ENCODE results near the gene AKR1C1.
"Not testable (repeated sequence)": the region's sequence is repeated elsewhere in the genome, so short reads cannot be mapped to it uniquely, and the experiment has no call there.

Gene AKR1C1

DNA sequence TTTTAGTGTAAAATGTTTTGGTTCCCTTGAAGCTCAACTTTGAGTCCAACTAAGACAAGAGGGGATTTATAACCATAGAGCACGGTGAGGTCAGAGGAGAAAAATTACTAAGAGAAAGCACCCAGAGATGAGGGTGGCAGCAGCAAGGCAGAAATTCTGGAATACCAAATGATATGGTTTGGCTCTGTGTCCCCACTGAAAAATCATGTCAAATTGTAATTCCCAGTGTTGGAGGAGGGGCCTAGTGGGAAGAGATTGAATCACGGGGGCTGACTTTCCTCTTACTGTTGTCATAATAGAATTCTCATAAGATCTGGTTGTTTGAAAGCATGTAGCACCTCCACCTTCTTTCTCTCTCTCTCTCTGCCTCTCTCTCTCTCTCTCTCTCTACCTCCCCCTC is 19.4 kb upstream of the AKR1C1 start:
- TF ChIP-seq, protein P1, sequence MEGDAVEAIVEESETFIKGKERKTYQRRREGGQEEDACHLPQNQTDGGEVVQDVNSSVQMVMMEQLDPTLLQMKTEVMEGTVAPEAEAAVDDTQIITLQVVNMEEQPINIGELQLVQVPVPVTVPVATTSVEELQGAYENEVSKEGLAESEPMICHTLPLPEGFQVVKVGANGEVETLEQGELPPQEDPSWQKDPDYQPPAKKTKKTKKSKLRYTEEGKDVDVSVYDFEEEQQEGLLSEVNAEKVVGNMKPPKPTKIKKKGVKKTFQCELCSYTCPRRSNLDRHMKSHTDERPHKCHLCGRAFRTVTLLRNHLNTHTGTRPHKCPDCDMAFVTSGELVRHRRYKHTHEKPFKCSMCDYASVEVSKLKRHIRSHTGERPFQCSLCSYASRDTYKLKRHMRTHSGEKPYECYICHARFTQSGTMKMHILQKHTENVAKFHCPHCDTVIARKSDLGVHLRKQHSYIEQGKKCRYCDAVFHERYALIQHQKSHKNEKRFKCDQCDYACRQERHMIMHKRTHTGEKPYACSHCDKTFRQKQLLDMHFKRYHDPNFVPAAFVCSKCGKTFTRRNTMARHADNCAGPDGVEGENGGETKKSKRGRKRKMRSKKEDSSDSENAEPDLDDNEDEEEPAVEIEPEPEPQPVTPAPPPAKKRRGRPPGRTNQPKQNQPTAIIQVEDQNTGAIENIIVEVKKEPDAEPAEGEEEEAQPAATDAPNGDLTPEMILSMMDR (IDR thresholded peaks at IDR 0.05; ENCODE audit: low read depth, low read length, missing control alignments): no peak
- no peak for DNase-seq (ENCODE audit: extremely low read depth, low read depth)
- no peak overlapping the region for H3K4me3 ChIP-seq (replicated peaks; ENCODE audit: low read depth, low read length)

DNA sequence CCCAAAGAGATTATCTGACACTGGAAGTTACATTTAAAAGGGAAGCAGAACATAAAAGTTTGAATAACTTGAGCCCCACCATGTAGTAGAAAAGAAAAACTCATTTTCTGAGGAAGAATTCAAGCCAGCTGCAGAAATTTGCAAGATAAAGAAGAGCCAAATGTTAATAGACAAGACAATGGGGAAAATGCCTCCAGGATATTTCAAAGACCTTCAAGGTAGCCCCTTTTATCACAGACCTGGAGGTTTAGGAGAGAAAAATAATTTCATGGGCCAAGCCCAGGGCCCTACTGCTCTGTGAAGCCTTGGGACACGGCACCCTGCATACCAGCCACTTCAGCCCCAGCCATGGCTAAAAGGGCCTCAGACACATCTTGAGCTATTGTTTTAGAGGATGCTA is 18.4 kb upstream of the AKR1C1 start:
- TF ChIP-seq, protein P1 (IDR thresholded peaks at IDR 0.05; ENCODE audit: low read depth, low read length, missing control alignments): no peak
- no peak for DNase-seq (ENCODE audit: extremely low read depth, low read depth)
- H3K4me3 ChIP-seq (replicated peaks; ENCODE audit: low read depth, low read length): no peak overlapping the region

DNA sequence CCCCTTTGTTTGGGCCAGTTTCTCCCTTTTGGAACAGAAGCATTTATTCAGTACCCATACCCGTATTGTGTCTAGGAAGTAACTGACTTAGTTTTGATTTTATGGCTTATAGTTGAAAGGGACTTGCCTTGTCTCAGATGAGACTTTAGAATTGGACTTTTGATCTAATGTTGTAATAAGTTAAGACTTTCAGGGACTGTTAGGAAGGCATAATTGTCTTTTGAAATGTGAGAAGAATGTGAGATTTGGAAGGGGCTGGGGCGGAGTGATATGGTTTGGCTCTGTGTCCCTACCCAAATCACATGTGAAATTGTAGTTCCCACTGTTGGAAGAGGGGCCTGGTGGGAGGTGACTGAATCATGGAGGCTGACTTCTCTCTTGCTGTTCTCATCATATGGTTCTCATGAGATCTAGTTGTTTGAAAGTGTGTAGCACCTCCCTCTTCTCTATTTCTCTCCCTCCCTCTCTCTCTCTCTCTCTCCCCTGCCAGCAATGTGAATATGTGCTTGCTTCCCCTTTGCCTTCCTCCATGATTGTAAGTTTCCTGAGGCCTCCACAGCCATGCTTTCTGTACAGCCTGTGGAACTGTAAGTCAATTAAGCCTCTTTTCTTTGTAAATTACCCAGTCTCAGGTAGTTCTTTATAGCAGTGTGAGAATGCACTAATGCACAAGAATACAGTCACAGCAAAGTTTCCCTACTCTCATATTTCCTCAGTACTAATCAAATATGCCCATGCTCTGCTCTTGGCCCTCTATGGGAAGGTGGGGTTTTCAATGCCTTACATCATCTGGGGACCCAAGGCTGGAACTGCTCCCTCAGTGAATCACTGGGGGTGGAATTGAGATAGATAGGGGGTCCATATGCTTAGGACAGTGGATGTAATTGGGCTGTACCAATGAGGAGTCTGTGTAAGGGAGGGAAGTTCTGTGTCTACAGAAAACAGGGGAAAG is 17.2 kb upstream of the AKR1C1 start:
- TF ChIP-seq, protein P1 (IDR thresholded peaks at IDR 0.05; ENCODE audit: low read depth, low read length, missing control alignments): no peak
- no peak overlapping the region for H3K4me3 ChIP-seq (replicated peaks; ENCODE audit: low read depth, low read length)
- no peak for DNase-seq (ENCODE audit: extremely low read depth, low read depth)

DNA sequence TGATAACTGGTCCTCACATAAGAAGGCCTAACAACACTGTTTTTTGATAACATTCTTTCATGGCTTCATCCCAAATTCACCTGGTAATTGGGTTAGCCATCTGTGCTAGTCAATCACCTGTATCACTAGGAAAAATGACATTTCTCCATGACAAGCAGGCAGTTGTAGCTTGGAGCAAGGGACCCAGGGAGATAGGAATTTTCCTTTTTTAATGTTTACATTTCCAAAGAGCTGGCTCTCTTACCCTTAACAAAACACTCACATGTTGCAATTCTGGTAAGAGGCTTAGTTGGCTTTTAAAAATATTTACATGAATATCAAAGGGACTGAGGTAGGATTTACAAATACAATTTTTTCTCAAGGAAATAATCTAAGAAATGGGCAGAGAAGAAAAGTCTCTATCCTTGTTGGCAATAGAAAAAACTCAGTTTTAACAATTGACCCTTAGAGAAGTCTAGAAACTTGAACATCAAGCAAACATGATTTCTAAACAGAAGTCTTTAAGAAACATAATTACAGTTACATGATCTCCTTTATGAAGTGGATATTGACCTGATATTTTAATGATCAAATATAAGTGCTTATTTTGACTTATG is 16.1 kb upstream of the AKR1C1 start:
- TF ChIP-seq, protein P1 (IDR thresholded peaks at IDR 0.05; ENCODE audit: low read depth, low read length, missing control alignments): no peak
- H3K4me3 ChIP-seq (replicated peaks; ENCODE audit: low read depth, low read length): no peak overlapping the region
- no peak for DNase-seq (ENCODE audit: extremely low read depth, low read depth)

DNA sequence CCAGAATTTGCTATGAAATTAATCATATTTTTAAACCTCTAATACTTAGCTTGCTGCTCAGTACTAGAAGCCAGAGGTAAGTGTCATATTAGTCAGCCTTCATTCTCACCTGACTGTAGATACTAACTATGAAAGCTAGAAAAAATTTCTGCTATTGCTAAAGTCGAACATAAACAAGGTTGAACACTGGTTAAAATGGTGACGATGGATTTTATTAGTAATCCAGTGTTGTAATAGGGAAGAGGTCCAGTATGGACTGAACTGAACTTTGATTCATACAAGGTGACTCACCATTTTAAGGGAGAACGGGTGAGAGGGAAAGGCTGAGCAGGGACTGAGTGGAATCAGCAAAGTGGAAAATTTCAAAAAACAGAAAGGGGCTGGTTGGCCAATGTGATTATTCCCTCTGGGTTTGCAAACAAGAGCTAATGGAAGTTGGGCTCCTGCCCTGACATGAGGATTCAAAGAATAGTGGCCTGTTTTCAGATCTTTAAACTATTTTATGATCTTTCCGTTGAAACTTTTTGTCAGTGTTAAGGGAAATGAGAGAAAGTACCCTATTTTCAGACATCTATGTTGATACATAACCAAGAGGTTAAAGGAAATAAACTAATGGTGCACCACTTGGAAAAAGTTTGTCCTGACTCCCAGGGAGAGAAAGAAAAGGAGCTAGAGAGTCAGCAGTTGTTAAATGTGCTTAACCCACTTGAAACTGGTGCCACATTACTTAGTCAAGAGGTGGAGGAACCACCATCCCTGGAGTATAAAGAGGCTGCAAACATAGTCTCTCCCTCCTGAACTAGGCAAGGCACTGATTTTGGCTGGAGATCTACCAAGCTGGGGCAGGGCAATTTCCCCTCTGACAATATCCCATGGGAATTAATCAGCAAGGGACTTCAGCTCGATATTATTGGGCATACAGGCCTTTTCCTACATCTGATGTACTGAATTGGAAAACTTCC is 15.3 kb upstream of the AKR1C1 start:
- TF ChIP-seq, protein P1 (IDR thresholded peaks at IDR 0.05; ENCODE audit: low read depth, low read length, missing control alignments): no peak
- peak; percentile 36 for DNase-seq (ENCODE audit: extremely low read depth, low read depth)
- no peak overlapping the region for H3K4me3 ChIP-seq (replicated peaks; ENCODE audit: low read depth, low read length)

DNA sequence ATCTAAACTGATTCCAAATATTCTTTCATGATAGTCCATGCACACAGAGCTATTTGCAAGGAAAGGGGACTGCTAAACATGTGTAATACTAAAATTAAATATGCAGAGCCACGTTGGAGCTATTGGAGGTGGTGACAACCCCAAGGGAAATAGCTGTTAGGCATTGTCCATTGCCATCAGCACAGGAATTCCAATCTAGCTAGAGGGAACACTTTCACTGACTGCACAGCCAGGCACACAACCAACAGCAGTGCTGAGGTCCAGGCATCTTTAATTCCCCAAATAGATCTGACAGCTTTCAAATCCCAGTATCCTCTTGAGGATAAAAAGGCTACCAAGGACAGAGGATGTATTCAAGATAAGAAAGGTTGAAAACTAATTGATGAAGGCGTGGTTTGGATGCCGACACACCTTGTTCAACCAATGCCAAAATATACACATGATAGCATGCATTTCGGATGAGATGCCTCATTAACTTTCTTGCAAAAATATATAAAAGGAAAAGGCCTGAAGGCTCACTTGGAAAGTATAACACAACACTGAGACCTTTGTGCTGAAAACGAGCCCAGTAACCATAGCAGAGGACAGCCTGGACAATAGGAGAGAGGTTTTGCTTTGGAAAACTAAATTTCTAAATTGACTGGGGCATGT is 11.6 kb upstream of the AKR1C1 start:
- H3K4me3 ChIP-seq (replicated peaks; ENCODE audit: low read depth, low read length); DNase-seq (ENCODE audit: extremely low read depth, low read depth): not testable (repeated sequence)

All from HFF-Myc (cell line).